Effector CD4-positive, alpha-beta T cell (primary cell): ENCODE data around the gene TRIM71.
"Not testable (repeated sequence)": the region's sequence is repeated elsewhere in the genome, so short reads cannot be mapped to it uniquely, and the experiment has no call there.

Source experiments
- DNase-seq: peaks from one replicate; pipeline ENCODE4 v3.0.0-alpha.2; 2020

TRIM71 gene

DNA sequence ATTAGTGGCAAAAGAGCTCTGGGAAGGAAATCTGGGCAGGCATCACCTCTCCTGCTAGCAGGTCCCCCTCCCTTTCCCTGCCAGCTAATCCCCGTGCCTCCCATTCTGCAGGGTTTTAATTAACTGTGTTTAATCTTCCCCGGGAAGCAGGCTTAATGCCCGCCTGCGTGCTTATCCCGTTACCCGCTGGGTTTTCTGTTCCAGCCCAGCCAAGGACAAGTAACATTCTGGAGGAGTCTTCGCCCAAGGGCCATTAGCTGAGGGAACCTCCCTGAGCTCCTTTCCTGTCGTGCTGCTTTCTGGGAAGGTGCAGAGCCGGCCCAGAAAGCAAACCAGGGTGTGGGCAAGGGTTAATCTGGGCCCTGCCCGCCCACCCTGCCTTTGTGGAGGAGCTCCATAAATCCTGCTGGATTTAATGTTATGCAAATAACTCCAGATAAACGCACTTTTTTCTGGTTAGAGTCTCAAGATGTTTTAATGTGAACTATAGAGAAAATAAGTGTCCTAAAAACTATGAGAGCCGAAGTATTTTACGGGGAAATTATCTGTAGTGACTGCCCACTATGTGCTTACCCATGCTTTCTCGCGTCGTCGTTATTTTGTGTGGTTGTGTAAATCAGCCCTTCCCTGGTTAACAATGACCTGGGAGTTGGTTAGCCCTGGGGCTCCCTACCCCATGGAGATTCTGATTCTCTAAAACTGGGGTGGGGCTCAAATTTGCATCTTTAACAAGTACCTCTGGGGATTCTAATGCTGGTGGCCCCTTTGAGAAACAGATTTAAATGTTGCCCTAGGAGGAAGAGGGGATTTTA is 25.9 kb downstream of the TRIM71 start:
- no peak for DNase-seq

DNA sequence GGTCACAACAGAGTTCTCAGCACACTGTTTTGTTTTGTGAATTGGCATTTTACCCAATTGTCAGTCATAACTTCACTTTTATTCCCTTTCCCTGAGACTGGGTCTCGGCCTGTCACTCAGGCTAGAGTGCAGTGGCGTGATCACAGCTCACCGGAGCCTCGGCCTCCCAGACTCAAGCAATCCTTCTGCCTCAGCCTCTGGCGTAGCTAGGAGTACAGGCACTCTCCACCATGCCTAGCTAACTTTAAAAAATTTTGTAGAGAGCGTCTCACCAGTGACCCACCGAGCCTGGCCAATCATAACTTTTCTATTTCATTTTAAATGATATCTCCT is 26.5 kb downstream of the TRIM71 start:
- DNase-seq = no peak

DNA sequence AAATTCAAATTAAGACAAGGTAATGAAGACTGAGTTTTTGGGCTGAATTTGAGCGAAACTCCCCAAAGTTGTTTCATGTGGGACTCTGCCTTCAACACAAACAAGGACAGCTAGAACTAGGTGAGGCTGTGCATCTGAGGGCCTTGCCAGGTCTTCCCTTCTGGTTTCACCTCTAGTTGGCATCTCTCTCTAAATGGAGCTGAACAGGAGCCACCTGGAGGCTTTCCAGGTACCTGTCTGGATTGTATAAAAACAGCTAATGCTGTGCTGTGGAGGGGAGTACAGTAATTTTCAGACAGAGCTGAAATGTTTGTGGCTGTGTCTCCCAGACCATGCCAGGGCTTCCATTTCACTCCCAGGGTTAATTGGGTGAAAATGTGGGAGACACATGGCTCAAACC is 27.1 kb downstream of the TRIM71 start:
- no peak for DNase-seq

DNA sequence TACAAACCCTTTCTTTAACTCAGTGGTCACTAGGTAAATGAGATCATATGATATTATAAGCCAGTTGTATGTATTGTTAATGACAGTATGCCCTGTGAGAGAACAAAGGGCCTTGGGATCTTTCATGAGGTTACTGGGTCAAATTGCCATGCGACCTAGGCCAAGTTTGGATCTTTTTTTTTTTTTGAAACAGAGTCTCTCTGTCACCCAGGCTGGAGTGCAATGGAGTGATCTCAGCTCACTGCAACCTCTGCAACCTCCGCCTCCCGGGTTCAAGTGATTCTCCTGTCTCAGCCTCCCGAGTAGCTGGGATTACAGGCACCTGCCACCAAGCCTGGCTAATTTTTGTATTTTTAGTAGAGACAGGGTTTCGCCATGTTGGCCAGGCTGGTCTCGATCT is 27.7 kb downstream of the TRIM71 start:
- not testable (repeated sequence) for DNase-seq

DNA sequence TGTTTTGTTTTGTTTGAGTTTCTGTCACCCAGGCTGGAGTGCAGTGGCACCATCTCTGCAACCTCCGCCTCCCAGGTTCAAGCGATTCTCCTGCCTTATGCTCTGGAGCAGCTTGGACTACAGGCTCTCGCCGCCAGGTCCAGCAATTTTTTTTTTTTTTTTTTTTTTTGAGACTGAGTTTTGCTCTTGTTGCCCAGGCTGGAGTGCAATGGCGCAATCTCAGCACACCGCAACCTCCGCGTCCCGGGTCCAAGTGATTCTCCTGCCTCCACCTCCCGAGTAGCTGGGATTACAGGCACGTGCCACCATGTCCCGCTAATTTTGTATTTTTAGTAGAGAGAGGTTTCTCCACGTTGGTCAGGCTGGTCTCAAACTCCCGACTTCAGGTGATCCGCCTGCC is 29.2 kb downstream of the TRIM71 start:
- DNase-seq = not testable (repeated sequence)

DNA sequence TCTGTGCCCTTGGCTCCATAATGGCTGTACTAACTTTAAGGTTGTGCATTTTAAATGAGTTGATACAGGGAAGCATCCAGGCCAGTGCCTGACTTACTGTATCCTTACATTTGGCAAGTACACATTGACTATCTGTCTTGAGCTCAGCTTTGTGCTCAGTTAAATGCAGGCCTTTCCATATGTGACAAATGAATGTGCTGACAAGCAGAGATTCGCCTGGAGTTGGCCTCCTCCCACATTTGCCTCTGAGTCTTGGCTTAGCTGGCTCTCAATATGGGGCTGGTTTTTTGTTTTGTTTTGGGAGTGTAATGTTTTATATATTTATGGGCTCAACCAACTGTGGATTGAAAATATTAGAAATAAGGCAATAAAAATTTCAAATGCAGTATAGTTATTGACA is 29.7 kb downstream of the TRIM71 start:
- no peak for DNase-seq

DNA sequence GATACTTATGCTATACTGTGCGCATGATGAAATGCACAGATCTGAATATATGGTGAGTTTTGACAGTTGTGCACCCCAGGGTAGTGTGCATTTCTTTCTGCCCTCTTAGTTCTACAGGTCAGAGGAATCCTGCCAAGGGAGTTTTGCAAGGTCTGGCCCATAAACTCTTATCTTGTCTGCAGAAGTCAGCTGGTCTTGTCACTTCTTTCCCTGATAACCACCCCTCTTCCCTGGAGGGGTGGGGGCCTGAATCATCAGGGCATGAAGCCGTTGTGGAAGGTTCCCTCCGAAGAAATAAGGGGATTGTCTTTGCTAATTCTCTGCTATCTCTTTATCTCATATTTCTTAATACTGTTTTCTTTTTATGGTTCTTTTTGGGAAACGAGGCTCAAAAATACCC is 30.4 kb downstream of the TRIM71 start:
- no peak for DNase-seq

DNA sequence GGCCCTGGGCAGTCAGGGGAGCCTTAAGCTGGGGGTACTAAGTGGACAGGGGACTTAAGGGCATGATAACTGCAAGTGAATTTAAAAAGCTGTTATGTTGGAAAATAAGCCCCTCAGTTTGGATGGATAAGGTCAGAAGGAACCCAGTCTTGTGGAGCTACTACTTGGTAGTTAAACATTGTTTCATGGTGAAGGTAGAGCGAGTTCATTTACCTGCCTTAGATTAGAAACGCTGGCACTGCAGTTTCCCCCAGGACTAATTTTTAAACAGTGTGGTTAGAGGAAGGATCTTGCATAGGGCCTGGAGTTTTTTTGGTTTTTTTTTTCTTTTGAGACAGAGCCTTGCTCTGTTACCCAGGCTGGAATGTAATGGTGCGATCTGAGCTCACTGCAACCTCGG is 31.2 kb downstream of the TRIM71 start:
- DNase-seq = no peak

DNA sequence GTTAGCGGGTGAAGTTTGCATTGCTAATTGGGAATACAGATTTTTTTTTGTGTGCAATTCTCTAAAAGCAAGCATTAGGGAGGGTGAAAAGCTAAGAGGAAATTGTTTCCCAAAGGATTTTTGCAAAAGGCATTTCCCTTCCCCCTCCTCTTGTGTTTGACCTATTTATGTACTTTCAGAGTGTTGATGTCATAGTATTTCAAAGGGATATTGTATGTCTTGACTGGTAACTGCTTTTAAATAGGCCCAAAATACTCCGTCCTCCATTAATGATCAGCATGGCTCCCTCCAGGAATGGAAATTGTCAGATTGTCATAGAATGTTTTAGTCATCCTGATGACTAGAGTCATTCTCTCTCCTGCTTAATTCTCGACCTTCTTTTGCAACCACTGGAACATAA is 32.4 kb downstream of the TRIM71 start:
- DNase-seq = no peak

DNA sequence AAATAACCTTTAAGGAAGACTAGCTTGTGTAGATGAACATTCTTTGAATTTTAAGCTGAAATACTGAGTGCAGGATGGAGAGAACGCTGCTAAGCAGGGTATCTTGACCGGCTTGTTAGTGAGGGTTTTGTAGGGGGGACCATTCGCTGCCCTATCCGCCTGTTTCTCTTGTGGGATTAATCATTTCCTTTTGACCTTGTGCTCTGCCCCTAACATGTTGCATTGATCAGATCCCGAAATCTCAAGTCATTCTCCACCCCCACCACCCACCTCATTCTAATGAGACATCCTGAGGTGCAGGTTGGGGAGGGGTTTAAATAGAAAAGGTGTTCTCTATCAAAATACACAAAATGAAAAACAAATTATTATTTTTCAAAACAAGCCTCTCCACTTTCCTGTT is 32.8 kb downstream of the TRIM71 start:
- no peak for DNase-seq

DNA sequence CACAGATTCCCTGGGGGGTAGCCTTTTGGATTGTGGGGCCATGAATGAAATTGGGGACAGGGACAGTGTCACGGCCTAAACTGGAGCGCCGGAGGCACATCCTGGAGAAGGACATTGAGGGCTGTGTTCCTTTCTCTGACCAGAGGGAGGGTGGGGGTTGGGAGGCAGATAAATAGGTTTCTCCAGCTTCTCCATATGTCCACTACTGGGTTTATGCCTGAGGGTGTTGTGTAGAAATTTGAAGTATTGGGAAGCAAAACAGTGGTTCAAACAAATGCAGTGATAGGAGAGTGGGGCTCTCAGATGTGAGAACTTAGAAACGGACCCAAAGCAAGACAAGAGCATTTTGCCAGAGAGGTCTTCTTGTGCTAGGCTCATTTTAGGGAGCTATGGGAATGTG is 34.3 kb downstream of the TRIM71 start:
- DNase-seq = no peak

DNA sequence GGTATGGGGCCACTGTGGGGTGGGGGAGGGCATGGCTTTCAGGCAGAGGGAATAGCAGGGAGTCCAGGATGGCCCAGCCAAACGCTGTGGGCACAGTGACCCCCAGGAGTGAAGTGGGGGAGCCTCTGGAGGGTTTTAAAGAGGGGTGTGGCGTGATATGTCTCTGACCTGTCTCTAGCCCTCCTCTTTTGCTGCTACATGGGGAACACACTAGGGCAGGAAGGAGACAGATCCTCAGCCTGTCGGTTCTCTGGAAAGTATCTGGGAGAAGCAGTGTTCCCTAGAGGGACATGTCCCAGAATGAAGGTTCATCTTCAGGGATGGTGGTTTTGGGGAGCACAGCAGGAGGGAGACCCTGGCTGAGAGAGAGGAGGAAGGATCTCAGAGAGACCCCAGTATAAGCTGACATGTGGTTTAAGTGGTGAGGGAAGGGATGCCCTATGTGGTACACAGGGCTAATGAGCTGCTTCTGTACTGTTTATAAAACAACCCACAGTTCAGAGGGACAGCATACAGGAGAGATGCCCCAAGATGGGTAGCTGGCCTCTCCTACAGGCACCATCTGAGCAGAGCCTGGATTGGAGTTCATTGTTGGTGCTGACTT is 37.7 kb downstream of the TRIM71 start:
- no peak for DNase-seq

DNA sequence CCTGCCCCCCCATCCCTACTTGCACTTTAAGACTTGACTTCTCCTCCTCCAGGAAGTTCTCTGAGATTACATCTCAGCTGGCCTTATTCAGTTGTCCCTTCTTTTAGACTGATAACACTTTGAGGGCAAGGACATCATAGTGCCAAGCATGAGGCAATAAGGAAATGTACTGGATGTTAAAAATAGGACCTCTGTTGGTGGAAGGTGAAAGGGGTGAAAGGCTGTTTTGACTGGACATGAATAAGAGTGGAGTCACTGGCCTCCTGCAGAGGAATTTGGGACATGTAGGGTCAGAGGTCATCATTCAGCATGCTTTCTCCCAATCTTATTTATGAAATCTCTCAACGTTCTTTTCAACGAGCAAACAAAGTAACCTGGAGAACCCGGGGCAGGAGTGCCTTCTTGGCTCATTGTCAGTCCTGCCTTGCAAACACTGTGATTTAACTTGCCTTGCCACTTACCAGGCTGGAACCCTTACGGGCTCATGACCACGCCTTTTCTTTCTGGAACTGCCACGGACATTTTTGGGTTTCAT is 38.6 kb downstream of the TRIM71 start:
- no peak for DNase-seq

DNA sequence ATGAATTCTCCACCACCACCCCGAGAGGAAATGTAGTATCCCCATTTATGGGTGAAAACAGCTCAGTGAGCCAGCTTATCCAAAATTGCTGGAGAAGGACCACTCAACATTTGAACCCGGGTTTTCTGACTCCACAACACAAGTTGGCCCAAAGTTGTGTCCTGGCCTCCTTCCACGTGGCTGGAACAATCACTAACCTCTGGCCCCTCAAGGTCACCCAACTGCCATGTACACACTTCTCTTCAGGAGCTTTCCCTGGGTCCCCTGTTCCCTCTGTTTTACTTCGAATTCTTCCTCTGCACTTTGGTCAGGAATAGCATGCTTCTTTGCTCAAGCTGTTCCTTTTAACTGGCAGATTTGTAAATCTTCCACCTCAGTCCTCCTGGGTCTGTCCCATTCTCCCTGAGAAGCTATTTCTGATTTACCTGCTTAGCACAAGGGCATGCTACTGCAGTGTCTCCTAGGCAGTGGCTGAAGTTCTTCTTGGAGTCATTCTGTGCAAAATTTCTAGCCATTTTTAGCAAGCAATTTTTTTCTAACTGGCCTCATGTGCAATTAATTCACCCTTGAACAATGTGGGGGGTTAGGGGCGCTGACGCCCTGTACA is 39.2 kb downstream of the TRIM71 start:
- DNase-seq = no peak

DNA sequence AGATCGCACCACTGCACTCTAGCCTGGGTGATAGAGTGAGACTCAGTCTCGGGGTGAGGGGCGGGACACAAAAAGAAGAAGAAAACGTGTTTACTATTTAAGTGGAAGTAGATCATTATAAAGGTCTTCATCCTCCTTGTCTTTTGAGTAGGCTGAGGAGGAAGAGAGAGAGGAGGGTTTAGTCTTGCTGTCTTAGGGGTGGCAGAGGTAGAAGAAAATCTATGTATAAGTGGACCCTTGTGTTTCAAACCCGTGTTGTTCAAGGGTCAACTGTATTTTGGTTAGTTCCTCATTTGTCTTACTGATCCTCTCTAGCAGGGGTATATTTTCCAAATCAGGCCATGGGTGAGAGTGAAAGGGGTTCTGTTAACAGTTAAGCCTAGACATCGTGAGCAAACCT is 40.1 kb downstream of the TRIM71 start:
- no peak for DNase-seq

DNA sequence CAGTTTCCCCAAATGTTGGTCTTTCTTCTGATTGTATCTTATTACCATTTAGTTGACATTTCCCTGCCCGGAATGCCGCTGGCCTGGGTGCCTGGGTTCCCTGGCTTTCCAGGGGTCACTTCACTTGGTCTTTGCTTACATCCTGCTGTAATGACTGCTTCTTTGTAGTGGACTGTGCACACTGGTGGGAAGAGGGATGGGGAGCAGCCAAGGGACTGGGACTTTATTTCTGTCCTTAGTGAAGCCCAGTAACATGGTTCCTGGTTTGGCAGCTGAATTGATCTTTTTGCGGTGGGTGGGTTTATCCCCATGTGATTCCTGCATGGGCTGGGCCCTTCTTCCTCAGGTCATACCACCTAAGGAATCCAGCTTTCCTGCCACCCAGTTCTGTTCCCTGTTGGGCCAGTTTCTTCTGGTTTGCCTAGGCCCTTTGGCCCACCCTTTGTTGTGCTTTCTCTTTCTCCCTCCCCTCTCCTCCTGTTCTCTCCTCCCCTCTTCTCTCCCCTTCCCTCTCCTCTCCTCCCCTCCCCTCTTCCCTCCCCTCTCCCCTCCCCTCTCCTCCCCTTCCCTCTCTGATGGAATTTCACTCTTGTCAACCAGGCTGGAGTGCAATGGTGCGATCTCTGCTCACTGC is 41.9 kb downstream of the TRIM71 start:
- DNase-seq = no peak

DNA sequence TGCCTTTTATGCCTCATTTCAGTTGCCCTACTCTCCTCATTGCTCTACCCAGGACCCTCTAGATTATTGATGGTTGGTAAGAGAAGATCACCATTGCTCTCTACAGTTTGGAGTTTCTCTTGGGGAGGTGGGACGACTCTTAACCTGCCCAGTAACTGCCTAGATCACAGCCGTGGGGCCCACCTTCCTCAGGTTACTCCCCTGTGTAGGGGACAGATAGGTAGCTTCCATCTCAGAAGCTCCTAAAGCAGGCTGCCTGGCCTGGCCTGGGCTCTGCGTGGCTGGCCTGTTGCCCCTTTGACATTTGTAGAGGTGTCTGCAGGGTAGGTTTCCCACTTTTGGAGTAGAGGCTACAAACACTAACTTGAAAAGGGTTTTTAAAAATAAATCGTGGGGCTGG is 42.7 kb downstream of the TRIM71 start:
- no peak for DNase-seq

DNA sequence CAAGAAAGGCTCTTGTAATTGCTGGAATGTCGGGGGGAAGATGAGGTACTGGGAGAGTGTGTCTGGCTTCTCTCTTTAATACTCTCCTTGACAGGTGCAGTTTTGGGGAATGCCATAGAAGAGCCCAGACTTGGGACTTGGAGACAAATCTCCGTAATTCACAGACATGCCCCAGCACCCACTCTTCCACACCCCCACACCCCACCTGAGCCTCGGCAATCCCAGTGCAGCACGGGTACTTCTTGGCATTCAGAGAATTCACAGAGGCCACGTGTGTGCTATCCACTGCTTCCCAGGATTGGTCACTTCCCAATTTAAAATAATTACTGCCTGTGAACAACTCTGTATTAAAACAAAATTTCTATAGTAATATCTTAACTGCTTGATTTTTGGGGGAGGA is 43.9 kb downstream of the TRIM71 start:
- no peak for DNase-seq

DNA sequence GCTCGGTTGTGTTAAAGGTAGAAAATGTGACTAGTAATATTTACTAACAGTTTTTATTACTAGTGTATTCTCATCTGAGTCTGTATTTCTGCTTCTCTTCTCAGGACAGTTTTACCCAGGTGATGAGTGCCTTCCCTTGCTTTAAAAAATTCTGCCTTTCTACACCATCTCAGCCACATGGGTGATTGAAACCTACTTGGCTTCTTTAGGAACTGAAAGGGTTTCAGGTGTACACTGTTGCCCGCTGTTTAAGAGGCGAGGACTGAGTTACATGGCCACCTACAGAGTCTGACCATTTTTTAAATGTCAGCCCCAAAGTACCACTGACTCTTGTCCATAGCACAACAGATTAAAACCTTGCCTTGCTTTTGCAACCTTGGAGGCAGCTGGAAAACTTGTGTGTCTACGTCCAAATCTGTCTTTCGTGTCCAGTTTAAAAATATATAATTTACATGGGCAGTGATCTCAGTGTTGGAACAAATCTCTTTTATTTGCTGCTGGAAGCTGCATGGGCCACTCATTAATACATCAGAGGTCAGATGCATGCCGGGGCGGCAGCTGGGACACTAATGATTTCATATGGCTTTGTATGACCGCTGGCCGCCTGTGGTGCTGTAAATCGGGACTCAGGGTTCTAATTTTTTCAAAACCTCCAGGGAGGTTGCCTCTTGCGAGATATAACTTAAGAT is 44.6 kb downstream of the TRIM71 start:
- DNase-seq = no peak

DNA sequence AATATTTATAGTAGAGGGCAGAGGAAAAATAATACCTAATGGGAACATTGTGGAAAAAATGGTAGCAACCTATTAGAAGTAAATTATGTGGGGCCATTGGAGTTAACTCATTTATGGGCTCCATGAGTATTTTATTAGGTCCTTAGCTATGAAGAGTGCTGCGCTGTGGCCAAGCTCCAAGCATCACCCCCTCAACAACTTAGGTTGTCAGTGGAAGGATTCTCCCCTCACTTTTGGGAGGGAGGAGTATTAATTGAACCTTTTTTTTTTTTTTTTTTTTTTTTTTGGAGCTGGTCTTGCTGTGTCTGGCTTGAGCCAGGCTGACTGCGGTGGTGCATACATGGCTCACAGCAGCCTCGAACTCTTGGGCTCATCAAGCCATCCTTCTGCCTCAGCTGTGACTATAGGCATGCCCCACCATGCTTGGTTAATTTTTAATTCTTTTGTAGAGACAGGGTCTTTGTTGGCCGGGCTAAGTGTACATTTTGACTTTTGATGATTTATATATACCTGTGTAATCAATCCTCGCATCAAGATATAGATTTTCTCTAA is 45.2 kb downstream of the TRIM71 start:
- no peak for DNase-seq

DNA sequence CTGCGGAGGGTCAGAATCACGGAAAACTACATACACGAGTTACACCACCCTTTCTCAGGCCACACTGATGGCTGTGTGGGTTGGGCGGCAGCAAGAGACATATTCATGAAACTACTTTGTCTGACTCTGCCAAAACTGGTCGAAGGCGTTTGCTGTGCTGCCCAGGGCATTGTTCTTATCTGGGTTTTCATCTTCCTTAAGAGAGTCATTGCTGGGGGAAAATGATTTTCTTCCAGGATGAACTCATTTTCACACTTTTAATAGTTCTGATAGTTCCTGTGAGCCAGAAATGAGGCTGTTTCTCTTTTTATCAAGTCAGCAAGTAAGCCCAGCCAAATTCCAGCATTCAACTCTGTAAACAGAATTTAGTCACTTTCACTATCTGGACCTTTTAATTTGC is 47.6 kb downstream of the TRIM71 start:
- no peak for DNase-seq

DNA sequence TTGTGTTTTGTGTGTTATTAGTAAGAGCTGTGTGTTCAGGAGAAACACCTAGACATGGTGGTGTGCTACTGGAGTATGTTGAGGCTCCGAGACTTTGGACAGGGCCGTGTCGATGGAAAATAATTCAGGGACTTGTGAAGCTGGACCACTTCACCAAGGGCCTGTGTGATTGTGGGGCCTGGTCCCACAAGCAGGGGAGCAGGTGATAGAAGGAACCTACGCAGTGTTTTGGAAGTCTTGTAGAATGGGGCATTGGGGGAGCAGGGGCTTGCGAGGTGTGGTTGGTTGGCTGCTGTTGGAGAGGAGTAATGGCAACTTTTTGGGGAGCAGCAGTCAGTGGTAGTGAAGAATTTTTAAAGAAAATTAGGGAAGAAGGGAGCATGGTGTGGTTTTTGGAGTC is 48.7 kb downstream of the TRIM71 start:
- no peak for DNase-seq

DNA sequence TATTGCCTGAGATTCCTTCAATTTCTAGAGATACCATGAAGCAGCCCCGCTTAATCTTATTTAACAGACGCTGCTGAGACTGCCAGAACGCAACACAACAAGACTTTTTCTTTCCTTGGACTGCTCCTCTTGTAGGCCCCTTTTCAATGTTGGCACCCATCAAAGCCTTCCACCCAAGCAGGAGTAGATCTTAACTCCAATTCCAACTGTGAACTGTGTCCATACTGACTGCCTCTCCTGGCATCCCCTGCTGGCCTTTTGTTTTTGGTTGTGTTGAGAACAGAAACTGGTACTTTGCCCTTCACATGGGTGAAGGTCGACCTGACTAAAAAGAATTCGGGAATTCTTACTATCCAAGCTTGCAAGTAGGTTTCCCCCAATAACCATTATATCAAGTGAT is 50.2 kb downstream of the TRIM71 start:
- DNase-seq = no peak
